Natural killer cell (primary cell): ENCODE measurements around the gene PLEKHA6. TPM values are rescaled to one million over a fixed set of nuclear protein-coding genes. Genes with fewer than 3 reads are reported as not detected.

ENCODE experiments used
- ATAC-seq, 3 donors: fragments of 150-1000 bp in 2 of 3; fragments of 200-7000 bp in 1 of 3; cut with Tn5 transposase; 1 replicate in 1 of 3; 2 replicates in 2 of 3; pipeline ENCODE4 v1.10.0; 2021; ENCODE audit warnings: mild to moderate bottlenecking in 2 of 3, moderate library complexity in 2 of 3
- DNase-seq, 2 donors: peaks; one replicate each; pipeline versions ENCODE4 v3.0.0 to v3.0.0-alpha.2; 2013 to 2021; ENCODE audit warnings: mixed read lengths in 1 of 2
- H3K27ac ChIP-seq: one replicate; pipeline ENCODE4 v1.5.1; 2013; ENCODE audit warnings: mild to moderate bottlenecking, low read length
- H3K27me3 ChIP-seq: one replicate; pipeline ENCODE4 v1.6.1; 2013; ENCODE audit warnings: low read length; ENCODE audit not compliant: control insufficient read depth, insufficient read depth
- H3K36me3 ChIP-seq: one replicate; pipeline ENCODE4 v1.6.1; 2013; ENCODE audit warnings: low read length; ENCODE audit not compliant: control insufficient read depth, insufficient read depth
- H3K4me1 ChIP-seq: one replicate; pipeline ENCODE4 v1.6.1; 2013; ENCODE audit warnings: low read length; ENCODE audit not compliant: control insufficient read depth, insufficient read depth
- H3K4me3 ChIP-seq: one replicate; pipeline ENCODE4 v1.5.1; 2013; ENCODE audit warnings: low read length
- H3K9me3 ChIP-seq: one replicate; pipeline ENCODE4 v1.6.1; 2013; ENCODE audit warnings: low read length; ENCODE audit not compliant: control insufficient read depth, insufficient read depth
- H3K27ac Mint-ChIP-seq, 2 donors: one replicate each; pipeline ENCODE4 v1.8.0; 2022; ENCODE audit warnings: mild to moderate bottlenecking in 2 of 2, mixed read lengths in 2 of 2, moderate library complexity in 1 of 2
- H3K27me3 Mint-ChIP-seq, 2 donors: one replicate each; pipeline ENCODE4 v1.8.0; 2022; ENCODE audit warnings: low read depth in 2 of 2, mixed read lengths in 2 of 2
- H3K36me3 Mint-ChIP-seq: one replicate; pipeline ENCODE4 v1.8.0; 2022; ENCODE audit warnings: mixed read lengths
- H3K4me1 Mint-ChIP-seq, 2 donors: one replicate each; pipeline ENCODE4 v1.8.0; 2022; ENCODE audit warnings: mixed read lengths in 2 of 2
- H3K4me3 Mint-ChIP-seq: one replicate; pipeline ENCODE4 v1.8.0; 2022; ENCODE audit warnings: mild to moderate bottlenecking, moderate library complexity, mixed read lengths
- H3K9me3 Mint-ChIP-seq, 2 donors: one replicate each; pipeline ENCODE4 v1.8.0; 2022; ENCODE audit warnings: mixed read lengths in 2 of 2
- CTCF ChIP-seq: fragments of 200-600 bp; IDR thresholded peaks from one replicate; pipeline ENCODE4 v1.8.0; 2022; ENCODE audit warnings: antibody characterized with exemption
- WGBS: methylation state at CpG from one replicate; pipeline ENCODE4 v1.1.7; 2013; ENCODE audit warnings: missing lambda C conversion rate; ENCODE audit not compliant: insufficient coverage; 5-methylcytosine and 5-hydroxymethylcytosine counted together
- intact Hi-C: fragments of 100-400 bp; cut with micrococcal nuclease; formaldehyde crosslinking; loops from one replicate; pipeline ENCODE4 v1.14.2; 2022
- total RNA-seq, 4 donors: library from RNA; stranded (reverse); fragments of 120-200 nt in 1 of 4; gene quantifications; one replicate each; pipeline versions ENCODE4 v1.2.3 to v1.2.4, GENCODE V29; 2013 to 2022

The PLEKHA6 gene
- total RNA-seq, 3 donors from 2014 or later (not counting 1 experiment from before 2014, with no cell fraction given), result 0.10 to 0.43 (median 0.16) TPM

- intact Hi-C loops, result no loop called here
- Histone ChIP-seq H3K27me3 (no peaks in the 10 kb centered on the region), H3K4me1 (peaks cover 14% of the 10 kb centered on the region), H3K9me3 (no peaks in the 10 kb centered on the region), H3K27ac (no peak overlapping the region), H3K4me3 (no peak overlapping the region), H3K36me3 (no peaks in the 10 kb centered on the region)
- no peak overlapping the region for H3K27ac Mint-ChIP-seq
- peaks cover 14 to 20% of the 10 kb centered on the region in 2 donors for H3K4me1 Mint-ChIP-seq
- H3K27me3 Mint-ChIP-seq, result peaks cover 0 to 2% of the 10 kb centered on the region in 2 donors
- H3K4me3 Mint-ChIP-seq, result no peak overlapping the region
- TF ChIP-seq CTCF, result no peak
- WGBS, result 91% methylated on average over 7 of the region's 7 CpGs
- H3K36me3 Mint-ChIP-seq, result no peaks in the 10 kb centered on the region
- H3K9me3 Mint-ChIP-seq, result no peaks in the 10 kb centered on the region
- DNase-seq, result no peak
- no peak for ATAC-seq
These were observed 7.0 kb upstream of the PLEKHA6 start for GRCh38 chr1:204366759-204367158.

GRCh38 chr1:204363335-204364114, 3.8 kb upstream of the PLEKHA6 start:
- H3K4me3 ChIP-seq, result peak overlapping the region; percentile 43
- intact Hi-C loops, result loop anchor here (1.0 kb wide), 4 partner anchors 105 to 502 kb away; partner anchors contain the start of gene SNRPE
- Mint-ChIP-seq H3K27ac (peak overlapping the region in 1 of 2 donors; percentile 60), H3K4me3 (peak overlapping the region; percentile 61), H3K4me1 (peaks cover 8 to 13% of the 10 kb centered on the region in 2 donors), H3K36me3 (no peaks in the 10 kb centered on the region), H3K27me3 (peaks cover 0 to 7% of the 10 kb centered on the region in 2 donors), H3K9me3 (no peaks in the 10 kb centered on the region)
- H3K36me3 ChIP-seq, result no peaks in the 10 kb centered on the region
- WGBS, result under 1% methylated on average over 27 of the region's 27 CpGs
- DNase-seq, result peak; percentile 55 to 91
- H3K4me1 ChIP-seq, result peaks cover 14% of the 10 kb centered on the region
- peak; percentile 91 to 98 (median 96) for ATAC-seq
- no peaks in the 10 kb centered on the region for H3K9me3 ChIP-seq
- peak; percentile 89 for TF ChIP-seq CTCF
- no peak overlapping the region for H3K27ac ChIP-seq
- H3K27me3 ChIP-seq, result peaks cover 3% of the 10 kb centered on the region

DNA sequence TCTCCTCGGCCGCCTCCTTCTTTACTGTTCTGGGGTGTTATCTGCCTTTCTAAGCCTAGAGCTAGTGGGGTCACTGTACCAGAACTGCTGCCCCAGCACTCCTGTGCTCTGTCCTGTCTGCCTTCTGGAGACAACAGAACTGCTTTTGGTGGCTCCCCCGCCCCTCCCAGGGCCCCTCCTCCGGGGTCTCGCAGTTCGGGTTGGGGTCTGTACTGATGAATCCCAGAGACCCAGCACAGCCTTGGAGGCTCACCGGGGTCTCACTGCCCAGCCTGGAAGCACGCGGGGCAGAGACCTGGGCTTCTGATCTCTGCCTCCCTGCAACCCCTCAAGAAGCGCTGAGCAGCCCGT, 3.2 kb upstream of the PLEKHA6 start:
- peak overlapping the region; percentile 43 for H3K4me3 ChIP-seq
- Mint-ChIP-seq H3K4me3 (peak overlapping the region; percentile 61), H3K36me3 (no peaks in the 10 kb centered on the region), H3K27me3 (peaks cover 0 to 7% of the 10 kb centered on the region in 2 donors), H3K9me3 (no peaks in the 10 kb centered on the region), H3K4me1 (peaks cover 8 to 13% of the 10 kb centered on the region in 2 donors), H3K27ac (peak overlapping the region in 1 of 2 donors; percentile 60)
- H3K9me3 ChIP-seq, result no peaks in the 10 kb centered on the region
- H3K36me3 ChIP-seq, result no peaks in the 10 kb centered on the region
- peaks cover 3% of the 10 kb centered on the region for H3K27me3 ChIP-seq
- intact Hi-C loops, result loop anchor here (1.0 kb wide), 4 partner anchors 105 to 502 kb away; partner anchors contain the start of gene SNRPE
- WGBS, result 55% methylated on average over 11 of the region's 11 CpGs
- DNase-seq, result no peak
- ATAC-seq, result no peak
- H3K4me1 ChIP-seq, result peaks cover 14% of the 10 kb centered on the region
- H3K27ac ChIP-seq, result no peak overlapping the region
- TF ChIP-seq CTCF, result no peak
